Activated gamma-delta T cell treated with anti-CD3 and anti-CD28 coated beads, Interleukin-2, amount 50 U/mL, for 16 hours (primary cell): ENCODE results near the gene PDGFB.

ENCODE experiments used
- DNase-seq: peaks from one replicate; pipeline ENCODE4 v3.0.0-alpha.2; 2020; ENCODE audit warnings: low read depth

The PDGFB gene

DNA sequence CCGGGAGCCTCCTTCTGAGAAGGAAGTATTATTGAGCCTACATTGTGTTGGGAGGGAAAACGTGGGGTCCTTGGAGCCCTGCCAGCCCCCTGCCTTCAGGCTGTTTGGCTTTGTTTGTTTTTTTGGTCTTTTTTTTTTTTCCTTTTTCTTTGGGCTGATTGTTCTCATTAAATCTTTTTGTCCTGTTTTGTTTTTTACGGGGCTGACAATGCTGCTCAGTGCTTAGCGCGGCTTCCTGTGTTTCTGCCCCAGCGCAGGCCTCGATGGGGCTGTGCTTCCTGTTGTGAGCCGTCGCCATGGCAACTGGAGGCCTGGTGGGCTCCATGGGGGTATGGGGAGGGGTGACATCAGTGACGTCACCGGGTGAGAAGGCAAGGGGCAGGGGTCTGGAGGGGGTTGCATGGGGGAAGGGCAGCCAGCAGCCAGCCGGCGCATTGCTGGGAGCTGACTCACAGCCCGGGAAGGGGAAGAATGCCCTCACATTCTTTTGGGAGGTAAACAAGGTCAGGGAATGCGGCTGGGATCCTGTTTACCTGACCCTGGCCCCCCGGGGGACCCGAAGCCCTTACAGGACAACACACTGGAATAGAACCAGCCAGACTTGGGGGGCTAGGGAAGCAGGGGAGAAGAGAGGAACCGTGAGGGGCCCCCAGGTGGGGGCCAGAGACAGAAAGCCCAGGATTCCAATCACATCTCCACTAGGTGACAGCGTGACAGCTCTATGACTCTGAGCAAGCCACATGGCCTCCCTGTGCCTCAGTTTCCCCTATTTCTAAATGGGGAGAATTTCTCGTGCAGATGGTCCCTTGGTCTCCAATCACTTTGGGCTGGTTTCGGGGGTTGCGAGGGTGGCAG, 70.1 kb downstream of the PDGFB start:
- peak; percentile 60 for DNase-seq

DNA sequence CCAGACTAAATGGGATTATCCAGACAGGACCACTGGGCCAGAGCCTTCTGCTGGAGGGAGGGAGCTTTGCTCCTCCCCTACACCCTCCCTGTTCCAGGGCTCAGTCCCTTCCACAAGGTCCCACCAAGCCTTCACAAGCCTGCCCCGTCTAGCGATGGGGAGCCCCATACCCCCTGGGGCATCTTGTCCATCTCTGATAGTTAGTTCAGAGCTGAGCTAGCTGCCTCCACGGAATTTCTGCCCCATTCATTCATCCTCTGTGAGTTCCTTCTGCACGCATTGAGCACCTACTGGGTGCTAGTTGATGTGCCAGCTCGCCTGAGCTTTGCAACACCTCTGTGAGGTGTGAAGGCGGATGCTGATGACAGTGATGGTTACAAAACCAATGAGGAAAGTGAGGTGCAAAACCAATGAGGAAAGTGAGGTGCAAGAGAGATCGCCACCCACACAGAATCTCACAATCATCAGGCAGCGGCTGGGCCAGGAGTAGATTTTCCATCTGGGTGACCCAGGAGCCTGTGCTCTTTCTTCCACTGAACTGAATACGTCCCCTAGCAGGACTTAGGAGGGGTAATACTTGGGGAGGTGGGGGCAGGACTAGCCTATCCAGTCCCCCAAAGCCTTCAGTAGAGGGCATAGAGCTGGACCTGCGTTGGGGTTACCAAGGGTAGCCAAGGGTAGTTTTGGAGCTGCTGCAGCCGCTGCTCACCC, 70.8 kb downstream of the PDGFB start:
- peak; percentile 44 for DNase-seq
